CD4-positive, CD25-positive, alpha-beta regulatory T cell (primary cell): Measurements from ENCODE around the gene SCAF8. TPM values are rescaled to one million over a fixed set of nuclear protein-coding genes. Genes with fewer than 3 reads are reported as not detected.
A peak's percentile ranks its signal among the peaks of the same experiment; 100 is the strongest.

Experiments used
- ATAC-seq, 2 donors: fragments of 150-1000 bp; cut with Tn5 transposase; one replicate each; pipeline ENCODE4 v1.10.0; 2021; ENCODE audit warnings: low read depth in 2 of 2, moderate number of reproducible peaks in 2 of 2, moderate library complexity in 1 of 2
- DNase-seq, 3 donors: peaks; one replicate each; pipeline versions ENCODE4 v3.0.0 to v3.0.0-alpha.2; 2012 to 2022; ENCODE audit warnings: mixed read lengths in 1 of 3
- H3K27ac ChIP-seq: one replicate; pipeline ENCODE4 v1.7.0; 2013; ENCODE audit warnings: mild to moderate bottlenecking, low read length; ENCODE audit not compliant: insufficient read depth, poor library complexity, severe bottlenecking
- H3K27me3 ChIP-seq: one replicate; pipeline ENCODE4 v1.7.0; 2013; ENCODE audit warnings: low read length; ENCODE audit not compliant: control insufficient read depth, insufficient read depth
- H3K36me3 ChIP-seq: one replicate; pipeline ENCODE4 v1.7.0; 2013; ENCODE audit warnings: mild to moderate bottlenecking, low read length, moderate library complexity; ENCODE audit not compliant: control insufficient read depth, insufficient read depth
- H3K4me1 ChIP-seq: 2 replicates; pipeline ENCODE4 v1.7.0; 2013; ENCODE audit warnings: mild to moderate bottlenecking, low read length; ENCODE audit not compliant: insufficient read depth, control insufficient read depth, poor library complexity, severe bottlenecking
- H3K4me3 ChIP-seq: one replicate; pipeline ENCODE4 v1.7.0; 2013; ENCODE audit warnings: low read depth, mild to moderate bottlenecking, low read length, moderate library complexity
- H3K9me3 ChIP-seq, 2 experiments: 1 replicate in 1 of 2; 2 replicates in 1 of 2; pipeline ENCODE4 v1.7.0; 2013; ENCODE audit warnings: low read length in 2 of 2, mild to moderate bottlenecking in 1 of 2, moderate library complexity in 1 of 2; ENCODE audit not compliant: control insufficient read depth in 2 of 2
- H3K27ac Mint-ChIP-seq, 3 donors: one replicate each; pipeline ENCODE4 v1.8.0; 2020 to 2022; ENCODE audit warnings: mild to moderate bottlenecking in 3 of 3, mixed read lengths in 3 of 3, moderate library complexity in 2 of 3
- H3K27me3 Mint-ChIP-seq: one replicate; pipeline ENCODE4 v1.8.0; 2022; ENCODE audit warnings: mild to moderate bottlenecking, mixed read lengths
- H3K36me3 Mint-ChIP-seq: one replicate; pipeline ENCODE4 v1.8.0; 2020; ENCODE audit warnings: mixed read lengths
- H3K4me1 Mint-ChIP-seq, 4 donors: one replicate each; pipeline ENCODE4 v1.8.0; 2020 to 2022; ENCODE audit warnings: mixed read lengths in 4 of 4, mild to moderate bottlenecking in 1 of 4
- H3K4me3 Mint-ChIP-seq, 4 donors: one replicate each; pipeline ENCODE4 v1.8.0; 2020 to 2022; ENCODE audit warnings: mild to moderate bottlenecking in 4 of 4, mixed read lengths in 4 of 4, moderate library complexity in 3 of 4
- H3K9me3 Mint-ChIP-seq, 7 donors: one replicate each; pipeline ENCODE4 v1.8.0; 2020 to 2022; ENCODE audit warnings: mixed read lengths in 7 of 7, mild to moderate bottlenecking in 3 of 7, moderate library complexity in 2 of 7
- polyA plus RNA-seq, 4 donors: library from polyadenylated mRNA; unstranded; fragments of 300-500 nt; fragmentation: Illumina TruSeq; gene quantifications; one replicate each; pipeline ENCODE4 v1.2.3, GENCODE V29; 2021
- total RNA-seq: library from RNA; stranded (reverse); gene quantifications from one replicate; pipeline ENCODE4 v1.2.3, GENCODE V29; 2022

The SCAF8 gene
- total and polyA plus RNA-seq, 5 donors from 2014 or later: 13.7 to 72.0 (median 15.3) TPM

- Mint-ChIP-seq H3K27ac (peak overlapping the region in 2 of 3 donors; percentile 17 to 29), H3K4me1 (peaks cover 56 to 84% (median 68%) of the 10 kb centered on the region in 4 donors), H3K9me3 (no peaks in the 10 kb centered on the region), H3K27me3 (no peaks in the 10 kb centered on the region), H3K4me3 (peak overlapping the region in 3 of 4 donors; percentile 17 to 49 (median 33)), H3K36me3 (peaks cover 22% of the 10 kb centered on the region)
- peaks cover 2% of the 10 kb centered on the region for H3K36me3 ChIP-seq
- ATAC-seq (no peak), DNase-seq (no peak)
- H3K4me1 ChIP-seq: peaks cover 43% of the 10 kb centered on the region
- no peak overlapping the region for H3K27ac ChIP-seq
- H3K9me3 ChIP-seq: no peaks in the 10 kb centered on the region
- no peak overlapping the region for H3K4me3 ChIP-seq
- no peaks in the 10 kb centered on the region for H3K27me3 ChIP-seq
Measured at GRCh38 chr6:154751011-154751800, 18.0 kb downstream of the SCAF8 start.

GRCh38 chr6:154752022-154752421 is 18.8 kb downstream of the SCAF8 start:
- Histone ChIP-seq H3K4me1 (peaks cover 36% of the 10 kb centered on the region), H3K9me3 (no peaks in the 10 kb centered on the region), H3K36me3 (peaks cover 2% of the 10 kb centered on the region), H3K27ac (no peak overlapping the region), H3K4me3 (no peak overlapping the region), H3K27me3 (no peaks in the 10 kb centered on the region)
- no peak for DNase-seq
- no peak for ATAC-seq
- no peaks in the 10 kb centered on the region for H3K27me3 Mint-ChIP-seq
- H3K36me3 Mint-ChIP-seq: peaks cover 22% of the 10 kb centered on the region
- peak overlapping the region in 2 of 4 donors; percentile 33 to 49 for H3K4me3 Mint-ChIP-seq
- H3K9me3 Mint-ChIP-seq: no peaks in the 10 kb centered on the region
- no peak overlapping the region for H3K27ac Mint-ChIP-seq
- peaks cover 53 to 84% (median 64%) of the 10 kb centered on the region in 4 donors for H3K4me1 Mint-ChIP-seq

- Mint-ChIP-seq H3K4me1 (peaks cover 51 to 85% (median 70%) of the 10 kb centered on the region in 4 donors), H3K27ac (peak overlapping the region in 1 of 3 donors; percentile 46), H3K9me3 (no peaks in the 10 kb centered on the region), H3K27me3 (no peaks in the 10 kb centered on the region), H3K4me3 (peak overlapping the region in 2 of 4 donors; percentile 16 to 50), H3K36me3 (peaks cover 26% of the 10 kb centered on the region)
- Histone ChIP-seq H3K4me3 (no peak overlapping the region), H3K4me1 (peaks cover 28% of the 10 kb centered on the region), H3K9me3 (no peaks in the 10 kb centered on the region), H3K27me3 (no peaks in the 10 kb centered on the region), H3K36me3 (peaks cover 4% of the 10 kb centered on the region), H3K27ac (no peak overlapping the region)
- no peak for ATAC-seq
- no peak for DNase-seq
Measured at GRCh38 chr6:154754152-154754551, 20.9 kb downstream of the SCAF8 start.

GRCh38 chr6:154757352-154758050 is 24.3 kb downstream of the SCAF8 start:
- Histone ChIP-seq H3K27ac (no peak overlapping the region), H3K9me3 (no peaks in the 10 kb centered on the region), H3K4me1 (peaks cover 20% of the 10 kb centered on the region), H3K36me3 (peaks cover 4% of the 10 kb centered on the region), H3K27me3 (no peaks in the 10 kb centered on the region), H3K4me3 (peak overlapping the region; percentile 37)
- peak overlapping the region in 2 of 4 donors; percentile 2 to 8 for H3K4me3 Mint-ChIP-seq
- H3K4me1 Mint-ChIP-seq: peaks cover 22 to 71% (median 53%) of the 10 kb centered on the region in 4 donors
- H3K27me3 Mint-ChIP-seq: no peaks in the 10 kb centered on the region
- no peak overlapping the region for H3K27ac Mint-ChIP-seq
- peaks cover 14% of the 10 kb centered on the region for H3K36me3 Mint-ChIP-seq
- no peak for DNase-seq
- no peak for ATAC-seq
- H3K9me3 Mint-ChIP-seq: peaks cover 0 to 1% (median 0%) of the 10 kb centered on the region in 7 donors

GRCh38 chr6:154758125-154758524 is 24.9 kb downstream of the SCAF8 start:
- H3K9me3 Mint-ChIP-seq: peaks cover 0 to 1% (median 0%) of the 10 kb centered on the region in 7 donors
- no peaks in the 10 kb centered on the region for H3K27me3 Mint-ChIP-seq
- DNase-seq (no peak), ATAC-seq (no peak)
- H3K4me3 Mint-ChIP-seq: no peak overlapping the region
- Histone ChIP-seq H3K9me3 (no peaks in the 10 kb centered on the region), H3K36me3 (peaks cover 4% of the 10 kb centered on the region), H3K27me3 (no peaks in the 10 kb centered on the region), H3K4me3 (no peak overlapping the region), H3K4me1 (peaks cover 20% of the 10 kb centered on the region), H3K27ac (no peak overlapping the region)
- H3K36me3 Mint-ChIP-seq: peaks cover 14% of the 10 kb centered on the region
- peaks cover 25 to 74% (median 56%) of the 10 kb centered on the region in 4 donors for H3K4me1 Mint-ChIP-seq
- H3K27ac Mint-ChIP-seq: peak overlapping the region in 1 of 3 donors; percentile 38

- Histone ChIP-seq H3K36me3 (no peaks in the 10 kb centered on the region), H3K4me1 (peaks cover 37% of the 10 kb centered on the region), H3K4me3 (no peak overlapping the region), H3K27ac (no peak overlapping the region), H3K9me3 (no peaks in the 10 kb centered on the region), H3K27me3 (no peaks in the 10 kb centered on the region)
- peak overlapping the region in 1 of 4 donors; percentile 11 for H3K4me3 Mint-ChIP-seq
- H3K27me3 Mint-ChIP-seq: no peaks in the 10 kb centered on the region
- peaks cover 52 to 79% (median 64%) of the 10 kb centered on the region in 4 donors for H3K4me1 Mint-ChIP-seq
- H3K36me3 Mint-ChIP-seq: peaks cover 15% of the 10 kb centered on the region
- DNase-seq (no peak), ATAC-seq (no peak)
- no peak overlapping the region for H3K27ac Mint-ChIP-seq
- peaks cover 0 to 1% (median 0%) of the 10 kb centered on the region in 7 donors for H3K9me3 Mint-ChIP-seq
Measured at GRCh38 chr6:154763650-154764049, 30.4 kb downstream of the SCAF8 start.

GRCh38 chr6:154765273-154765672 is 32.1 kb downstream of the SCAF8 start:
- Mint-ChIP-seq H3K9me3 (peaks cover 0 to 1% (median 0%) of the 10 kb centered on the region in 7 donors), H3K27ac (peak overlapping the region in 1 of 3 donors; percentile 65), H3K36me3 (peaks cover 11% of the 10 kb centered on the region), H3K4me1 (peaks cover 59 to 88% (median 71%) of the 10 kb centered on the region in 4 donors), H3K4me3 (peak overlapping the region in 3 of 4 donors; percentile 23 to 37 (median 35)), H3K27me3 (no peaks in the 10 kb centered on the region)
- no peaks in the 10 kb centered on the region for H3K27me3 ChIP-seq
- ATAC-seq: no peak
- no peaks in the 10 kb centered on the region for H3K9me3 ChIP-seq
- no peaks in the 10 kb centered on the region for H3K36me3 ChIP-seq
- H3K4me1 ChIP-seq: peaks cover 37% of the 10 kb centered on the region
- H3K27ac ChIP-seq: no peak overlapping the region
- no peak for DNase-seq
- peak overlapping the region; percentile 27 for H3K4me3 ChIP-seq
